HCT116 (cell line): ENCODE results near the gene PIEZO2. TPM values are rescaled to one million over a fixed set of nuclear protein-coding genes. Genes with fewer than 3 reads are reported as not detected.

ENCODE experiments used
- ATAC-seq: fragments of 200-7000 bp; cut with Tn5 transposase; 2 replicates; pipeline ENCODE4 v1.9.1; 2020; ENCODE audit warnings: mild to moderate bottlenecking, moderate library complexity
- BruUV-seq: library from RNA; stranded (reverse); fragments of 400-500 nt; replicated peaks from 2 replicates; lab custom pipeline; 2021; lab: Mats Ljungman, UMichigan
- CTCF ChIA-PET: fragments of 300-600 bp; sonication (Branson Sonifier 250); formaldehyde crosslinking; loops from one replicate; lab custom pipeline; 2021; ENCODE audit warnings: antibody characterized with exemption; lab: Charles Lee
- POLR2A ChIA-PET: fragments of 300-600, 350-600 bp; sonication (Branson Sonifier 250); formaldehyde crosslinking; loops from one replicate; lab custom pipeline; 2021; ENCODE audit warnings: antibody characterized with exemption; lab: Charles Lee
- RAD21 ChIA-PET, 2 experiments: fragments of 300-600 bp; sonication (Branson Sonifier 250); formaldehyde crosslinking; loops; one replicate each; lab custom pipeline; 2023; ENCODE audit warnings: low total read pairs in 2 of 2; ENCODE audit not compliant: uncharacterized antibody in 2 of 2, unreplicated experiment in 2 of 2, low non-redundant PET in 1 of 2; lab: Charles Lee
- DNase-seq: peaks from one replicate; pipeline ENCODE4 v3.0.0-alpha.2; 2010; ENCODE audit warnings: low read depth, low spot score
- H2AFZ ChIP-seq: fragments of 200-600 bp; shearing (Covaris generic), sonication (generic); 2 replicates; pipeline ENCODE4 v1.6.1; 2017; ENCODE audit warnings: low read depth, mixed run types, mixed read lengths, antibody characterized with exemption, low read length; ENCODE audit not compliant: poor library complexity, severe bottlenecking
- H3K27ac ChIP-seq: 2 replicates; pipeline ENCODE4 v1.5.1; 2012; ENCODE audit warnings: low read depth, low read length
- H3K27me3 ChIP-seq: fragments of 200-600 bp; sonication (generic); 2 replicates; pipeline ENCODE4 v1.6.1; 2016; ENCODE audit warnings: mixed run types, low read length, mixed read lengths; ENCODE audit not compliant: insufficient read depth
- H3K36me3 ChIP-seq, 2 experiments: fragments of 200-500 bp in 1 of 2; fragments of 200-600 bp in 1 of 2; sonication (Bioruptor generic) in 1 of 2; sonication (generic) in 1 of 2; 2 replicates each; pipeline versions ENCODE4 v1.5.1 to v1.6.1; 2014 to 2016; ENCODE audit warnings: low read length in 2 of 2, inconsistent platforms in 1 of 2, mixed read lengths in 1 of 2, mixed run types in 1 of 2; ENCODE audit not compliant: insufficient read depth in 2 of 2, control insufficient read depth in 1 of 2
- H3K4me1 ChIP-seq, 2 experiments: fragments of 200-600 bp in 1 of 2; sonication (generic) in 1 of 2; 2 replicates each; pipeline versions ENCODE4 v1.5.1 to v1.6.1; 2012 to 2017; ENCODE audit warnings: low read length in 2 of 2, inconsistent platforms in 1 of 2, mild to moderate bottlenecking in 1 of 2, mixed read lengths in 1 of 2, mixed run types in 1 of 2, moderate library complexity in 1 of 2; ENCODE audit not compliant: insufficient read depth in 2 of 2, control insufficient read depth in 1 of 2
- H3K4me2 ChIP-seq: fragments of 200-600 bp; sonication (generic); 2 replicates; pipeline ENCODE4 v1.6.1; 2017; ENCODE audit warnings: mixed run types, low read length, mixed read lengths
- H3K4me3 ChIP-seq, 2 experiments: fragments of 200-600 bp in 1 of 2; sonication (generic) in 1 of 2; replicated peaks in 1 of 2; 2 replicates each; pipeline ENCODE4 v1.5.1; 2011 to 2016; ENCODE audit warnings: low read length in 2 of 2, control low read depth in 1 of 2, low read depth in 1 of 2, mild to moderate bottlenecking in 1 of 2, mixed read lengths in 1 of 2, mixed run types in 1 of 2
- H3K79me2 ChIP-seq: fragments of 200-600 bp; sonication (generic); 2 replicates; pipeline ENCODE4 v1.6.1; 2017; ENCODE audit warnings: mild to moderate bottlenecking, mixed run types, low read length, moderate library complexity, mixed read lengths; ENCODE audit not compliant: insufficient read depth
- H3K9ac ChIP-seq: fragments of 200-600 bp; sonication (generic); 2 replicates; pipeline ENCODE4 v1.6.1; 2016; ENCODE audit warnings: low read length, mixed read lengths
- H3K9me2 ChIP-seq: fragments of 200-600 bp; sonication (generic), shearing (Covaris generic); 2 replicates; pipeline ENCODE4 v1.6.1; 2017; ENCODE audit warnings: mixed run types, mild to moderate bottlenecking, moderate library complexity; ENCODE audit not compliant: insufficient read depth
- H3K9me3 ChIP-seq, 2 experiments: fragments of 200-500 bp in 1 of 2; fragments of 200-600 bp in 1 of 2; sonication (Bioruptor generic) in 1 of 2; sonication (generic) in 1 of 2; 2 replicates each; pipeline ENCODE4 v1.6.1; 2014 to 2017; ENCODE audit warnings: low read length in 2 of 2, mixed read lengths in 2 of 2, inconsistent platforms in 1 of 2, low read depth in 1 of 2, mild to moderate bottlenecking in 1 of 2, mixed run types in 1 of 2, moderate library complexity in 1 of 2; ENCODE audit not compliant: control insufficient read depth in 1 of 2, insufficient read depth in 1 of 2
- H4K20me1 ChIP-seq: fragments of 200-600 bp; sonication (generic), shearing (Covaris generic); 2 replicates; pipeline ENCODE4 v1.6.1; 2017; ENCODE audit warnings: mixed run types, mild to moderate bottlenecking, moderate library complexity; ENCODE audit not compliant: insufficient read depth
- CBX3 ChIP-seq: IDR thresholded peaks from 2 replicates; pipeline ENCODE4 v1.6.1; 2012; ENCODE audit warnings: low read depth
- CTCF ChIP-seq, 3 experiments: fragments of 200-600 bp in 1 of 3; sonication (generic) in 1 of 3; IDR thresholded peaks in 2 of 3; conservative IDR thresholded peaks in 1 of 3; 2 replicates each; pipeline ENCODE4 v1.5.1; 2012 to 2017; ENCODE audit warnings: low read depth in 2 of 3, low read length in 2 of 3, antibody characterized with exemption in 1 of 3, borderline replicate concordance in 1 of 3, control low read depth in 1 of 3, mild to moderate bottlenecking in 1 of 3, mixed read lengths in 1 of 3, mixed run types in 1 of 3, moderate library complexity in 1 of 3; ENCODE audit not compliant: insufficient read depth in 1 of 3
- MAX ChIP-seq: IDR thresholded peaks from 2 replicates; pipeline ENCODE4 v1.6.1; 2012
- POLR2AphosphoS5 ChIP-seq: IDR thresholded peaks from 2 replicates; pipeline ENCODE4 v1.6.1; 2011; ENCODE audit warnings: mild to moderate bottlenecking, low read depth, low read length, moderate library complexity
- REST ChIP-seq: IDR thresholded peaks from 2 replicates; pipeline ENCODE4 v1.6.1; 2012; ENCODE audit warnings: low read depth
- SIN3A ChIP-seq: IDR thresholded peaks from 2 replicates; pipeline ENCODE4 v1.6.1; 2012; ENCODE audit warnings: low read depth
- SRF ChIP-seq: IDR thresholded peaks from 2 replicates; pipeline ENCODE4 v1.6.1; 2012; ENCODE audit warnings: low read depth
- YY1 ChIP-seq: IDR thresholded peaks from 2 replicates; pipeline ENCODE4 v1.6.1; 2011; ENCODE audit warnings: low read length, low read depth, moderate library complexity, mild to moderate bottlenecking; ENCODE audit not compliant: insufficient replicate concordance; ENCODE audit errors: extremely low read depth
- intact Hi-C: fragments of 100-400 bp; cut with micrococcal nuclease; formaldehyde crosslinking; loops from 2 replicates; pipeline ENCODE4 v1.10.0; 2022
- total RNA-seq: library from RNA; stranded (reverse); gene quantifications from one replicate; pipeline ENCODE4 v1.2.1, GENCODE V29; 2021; ENCODE audit not compliant: unreplicated experiment

PIEZO2 gene
- total RNA-seq, 1 experiment from 2014 or later, result 0.34 TPM

- ATAC-seq (no peak), DNase-seq (no peak)
- Histone ChIP-seq H3K36me3 (no peaks in the 10 kb centered on the region), H3K4me1 (no peaks in the 10 kb centered on the region), H3K9ac (no peak overlapping the region), H3K79me2 (no peaks in the 10 kb centered on the region), H3K27ac (no peak overlapping the region), H3K4me3 (no peak overlapping the region), H3K9me3 (no peaks in the 10 kb centered on the region), H3K9me2 (no peaks in the 10 kb centered on the region), H4K20me1 (no peaks in the 10 kb centered on the region), H2AFZ (no peak overlapping the region), H3K4me2 (no peak overlapping the region), H3K27me3 (peaks cover 9% of the 10 kb centered on the region; the same call in 1 of the 2 replicates)
- ChIA-PET RAD21 (no interaction called here), POLR2A (no interaction called here), CTCF (no interaction called here)
- no TSS peak for BruUV-seq
- TF ChIP-seq CTCF (IDR thresholded peaks at IDR 0.05 in 2 of 3, conservative IDR thresholded peaks at IDR 0.05 in 1 of 3; ENCODE audit: borderline replicate concordance in 1 of 3, insufficient read depth in 1 of 3, low read depth in 2 of 3, low read length in 2 of 3) (no peak), YY1 (no peak), CBX3 (no peak), REST (no peak), SRF (no peak), SIN3A (no peak), POLR2AphosphoS5 (no peak), MAX (no peak)
- intact Hi-C loops, result no loop called here
Observed at GRCh38 chr18:10893196-10893595, 256.2 kb downstream of the PIEZO2 start.
